Activated CD4-positive, alpha-beta T cell treated with anti-CD3 and anti-CD28 coated beads for 4 hours (primary cell): Measurements from ENCODE around the gene ZCCHC10.
"Not testable (repeated sequence)": the region's sequence is repeated elsewhere in the genome, so short reads cannot be mapped to it uniquely, and the experiment has no call there.

ENCODE experiments used
- DNase-seq, 2 donors: peaks; one replicate each; pipeline ENCODE4 v3.0.0-alpha.2; 2020

Gene ZCCHC10

DNA sequence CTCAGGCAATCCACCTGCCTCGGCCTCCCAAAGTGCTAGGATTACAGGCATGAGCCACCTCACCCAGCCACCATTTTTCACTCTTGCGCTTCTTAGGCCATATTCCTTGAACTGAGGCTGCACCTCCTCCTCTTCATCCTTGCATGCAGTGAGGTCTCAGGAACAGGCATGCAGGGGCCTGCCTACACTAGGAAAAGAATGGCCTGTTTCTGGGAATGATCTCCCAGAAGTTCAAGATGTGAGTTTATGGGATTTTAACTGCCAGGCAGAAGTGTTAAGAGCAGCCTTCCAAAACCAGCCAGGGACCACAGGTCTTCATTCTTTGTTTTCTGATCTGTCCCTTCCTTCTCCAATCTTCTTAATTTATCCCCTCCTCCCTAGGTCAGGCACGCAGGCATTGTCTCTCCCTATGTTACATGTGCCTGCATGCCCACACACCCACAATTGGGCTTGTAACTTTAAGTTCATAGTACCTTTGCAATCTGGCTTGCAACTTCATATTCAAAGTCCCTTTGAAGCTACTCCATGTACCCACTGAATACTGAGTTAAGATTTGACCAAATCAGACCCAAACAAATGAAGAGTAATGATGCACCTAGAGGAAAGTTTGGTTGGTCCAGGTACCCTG, 14.9 kb upstream of the ZCCHC10 start:
- DNase-seq, result no peak

DNA sequence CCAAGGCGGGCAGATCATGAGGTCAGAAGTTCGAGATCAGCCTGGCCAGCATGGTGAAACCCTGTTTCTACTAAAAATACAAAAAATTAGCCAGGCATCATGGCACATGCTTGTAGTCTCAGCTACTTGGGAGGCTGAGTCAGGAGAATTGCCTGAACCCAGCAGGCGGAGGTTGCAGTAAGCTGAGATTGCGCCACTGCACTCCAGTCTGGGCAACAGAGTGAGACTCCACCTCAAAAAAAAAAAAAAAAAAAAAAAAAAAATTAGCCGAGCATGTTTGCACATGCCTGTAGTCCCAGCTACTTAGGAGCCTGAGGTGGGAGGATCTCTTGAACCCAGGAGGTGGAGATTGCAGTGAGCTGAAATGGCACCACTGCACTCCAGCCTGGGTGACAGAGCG, 10.3 kb upstream of the ZCCHC10 start:
- not testable (repeated sequence) for DNase-seq

DNA sequence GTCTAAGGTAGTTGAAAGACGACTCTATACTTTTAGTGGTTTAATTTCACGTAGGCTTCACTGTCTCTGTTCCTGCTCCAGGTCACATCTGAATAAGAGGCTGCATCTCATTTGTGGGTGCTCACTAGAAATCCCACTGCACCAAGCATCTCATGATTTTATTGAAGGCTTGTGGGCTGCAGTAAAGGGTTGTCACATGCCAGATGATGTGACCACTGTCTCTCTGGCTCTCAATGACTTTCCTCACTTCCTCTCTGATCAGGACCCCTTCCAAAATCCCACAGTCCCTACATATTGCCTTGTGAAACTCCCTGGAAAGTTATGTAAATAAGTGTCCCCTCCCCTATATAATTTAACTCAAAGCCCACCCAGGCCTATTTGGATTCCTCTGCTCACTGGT, 8.9 kb upstream of the ZCCHC10 start:
- DNase-seq, result no peak

DNA sequence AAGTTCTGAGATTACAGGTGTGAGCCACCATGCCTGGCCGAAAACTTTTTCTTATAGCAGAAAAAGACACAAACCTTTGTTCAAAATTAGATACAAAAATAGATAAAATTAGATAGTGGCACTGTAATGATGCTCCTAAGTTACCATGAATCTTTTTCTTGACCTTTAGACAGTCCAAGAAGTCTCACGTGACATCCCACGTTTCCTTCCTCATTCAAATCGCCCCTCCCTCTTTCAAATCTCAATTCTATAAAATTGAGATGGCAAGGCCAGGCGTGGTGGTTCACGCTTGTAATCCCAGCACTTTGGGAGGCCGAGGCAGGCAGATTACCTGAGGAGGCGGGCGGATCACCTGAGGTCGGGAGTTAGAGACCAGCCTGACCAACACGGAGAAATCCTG, 7.7 kb upstream of the ZCCHC10 start:
- no peak for DNase-seq

- no peak for DNase-seq
Observed at GRCh38 chr5:133032852-133033742, 6.7 kb upstream of the ZCCHC10 start.

- DNase-seq, result no peak
Observed at GRCh38 chr5:133030343-133031005, 4.1 kb upstream of the ZCCHC10 start.

GRCh38 chr5:133029416-133029815, 3.1 kb upstream of the ZCCHC10 start:
- no peak for DNase-seq

GRCh38 chr5:133026664-133027153, 360 bp upstream of the ZCCHC10 start:
- no peak for DNase-seq

GRCh38 chr5:133019471-133019870, 6.9 kb downstream of the ZCCHC10 start:
- DNase-seq, result not testable (repeated sequence)

- DNase-seq, result no peak
Observed at GRCh38 chr5:133017964-133018363, 8.4 kb downstream of the ZCCHC10 start.

- DNase-seq, result no peak
Observed at GRCh38 chr5:133015466-133015865, 10.9 kb downstream of the ZCCHC10 start.

DNA sequence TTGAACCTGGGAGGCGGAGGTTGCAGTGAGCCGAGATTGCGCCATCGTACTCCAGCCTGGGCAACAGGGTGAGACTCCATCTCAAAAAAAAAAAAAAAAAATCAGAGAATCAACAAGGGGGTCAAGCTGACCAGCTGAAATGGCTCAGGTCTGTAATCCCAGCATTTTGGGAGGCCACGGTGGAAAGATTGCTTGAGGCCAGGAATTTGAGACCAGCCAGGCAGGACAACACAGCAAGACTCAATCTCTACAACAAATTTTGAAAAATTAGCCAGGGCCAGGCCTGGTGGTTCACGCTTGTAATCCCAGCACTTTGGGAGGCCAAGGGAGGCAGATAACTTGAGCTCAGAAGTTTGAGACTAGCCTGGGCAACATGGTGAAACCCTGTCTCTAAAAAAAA, 17.9 kb downstream of the ZCCHC10 start:
- not testable (repeated sequence) for DNase-seq

DNA sequence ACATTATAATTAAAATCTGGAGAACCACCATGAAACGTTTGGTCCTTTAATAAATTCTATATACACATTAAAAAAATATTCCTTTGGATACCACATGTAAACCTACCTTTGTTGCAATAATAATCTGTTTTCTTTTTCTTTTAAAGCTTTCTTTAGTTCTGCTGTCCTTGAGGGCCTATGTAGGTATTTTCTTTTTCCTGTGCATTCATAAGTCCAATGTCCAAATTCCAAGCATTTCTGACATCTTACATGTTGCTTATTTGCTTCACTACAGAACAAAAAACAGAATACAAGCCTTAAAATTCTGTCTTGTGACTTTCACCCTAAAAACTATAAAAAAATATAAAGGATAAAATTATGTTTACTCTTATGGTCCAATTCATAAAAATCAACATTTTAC, 19.7 kb downstream of the ZCCHC10 start:
- no peak for DNase-seq

DNA sequence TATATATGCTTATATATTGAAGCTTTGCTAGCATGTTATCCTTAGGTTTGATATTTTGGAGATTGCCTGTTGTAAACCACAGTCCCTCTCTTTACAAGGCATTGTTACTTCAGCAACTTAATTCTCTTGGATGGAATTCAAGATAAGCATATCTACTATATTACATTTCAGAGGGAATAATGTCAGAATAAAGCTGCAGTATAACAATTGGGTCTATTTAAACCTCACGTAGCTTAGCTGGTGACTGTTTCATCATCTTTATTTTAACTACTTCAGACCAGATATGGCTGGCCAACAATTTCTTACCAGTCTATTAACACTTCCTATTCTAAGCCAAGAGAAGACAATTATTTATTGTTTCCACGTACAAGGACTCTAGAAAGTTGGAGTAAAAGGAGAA, 27.1 kb downstream of the ZCCHC10 start:
- no peak for DNase-seq

- no peak for DNase-seq
Observed at GRCh38 chr5:132998556-132998955, 27.8 kb downstream of the ZCCHC10 start.

GRCh38 chr5:132996307-132996706, 30.0 kb downstream of the ZCCHC10 start:
- DNase-seq, result no peak

DNA sequence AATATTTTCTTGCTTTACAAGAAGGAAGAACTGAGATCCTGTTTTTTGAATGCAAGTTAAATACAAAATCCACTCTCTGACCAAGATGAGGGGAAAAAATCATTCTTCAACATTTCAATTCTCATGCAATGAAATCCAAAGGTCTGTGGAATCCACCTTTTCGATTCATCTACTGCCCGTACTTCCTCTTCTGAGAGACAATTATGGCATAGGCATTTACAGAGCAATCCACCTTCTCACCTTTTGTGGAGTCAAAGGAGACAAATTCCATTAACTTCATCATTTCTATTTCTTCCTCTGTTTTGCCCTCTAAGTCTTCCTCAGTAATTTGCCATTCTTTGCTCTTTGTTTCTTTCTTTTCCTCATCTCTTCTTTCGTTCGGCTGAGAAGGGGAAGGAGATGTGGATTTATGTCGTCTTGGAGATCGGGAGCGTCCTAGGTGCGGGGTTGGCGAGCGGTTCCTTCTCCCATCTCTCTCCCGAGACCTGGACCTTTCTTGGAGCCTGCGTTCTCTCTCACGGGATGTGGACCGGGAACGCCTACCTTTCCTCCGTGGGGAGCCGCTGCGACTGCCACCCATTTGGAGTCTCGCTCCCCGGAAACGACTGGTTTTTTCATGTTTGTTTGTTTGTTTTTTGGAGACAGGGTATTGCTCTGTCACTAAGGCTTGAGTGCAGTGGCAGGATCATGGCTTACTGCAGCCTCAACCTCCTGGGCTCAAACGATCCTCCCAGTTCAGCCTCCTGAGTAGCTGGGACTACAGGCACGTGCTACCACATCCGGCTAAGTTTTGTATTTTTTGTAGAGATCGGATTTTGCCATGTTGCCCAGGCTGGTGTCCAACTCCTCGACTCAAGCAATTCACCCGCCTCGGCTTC, 38.6 kb downstream of the ZCCHC10 start:
- no peak for DNase-seq

DNA sequence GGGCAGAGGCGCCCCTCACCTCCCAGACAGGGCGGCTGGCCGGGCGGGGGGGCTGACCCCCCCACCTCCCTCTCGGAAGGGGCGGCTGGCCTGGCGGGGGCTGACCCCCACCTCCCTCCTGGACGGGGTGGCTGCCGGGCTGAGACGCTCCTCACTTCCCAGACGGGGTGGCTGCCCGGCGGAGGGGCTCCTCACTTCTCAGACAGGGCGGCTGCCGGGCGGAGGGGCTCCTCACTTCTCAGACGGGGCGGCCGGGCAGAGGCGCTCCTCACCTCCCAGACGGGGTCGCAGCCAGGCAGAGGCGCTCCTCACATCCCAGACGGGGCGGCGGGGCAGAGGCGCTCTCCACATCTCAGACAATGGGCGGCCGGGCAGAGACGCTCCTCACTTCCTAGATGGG, 43.4 kb downstream of the ZCCHC10 start:
- DNase-seq, result not testable (repeated sequence)

DNA sequence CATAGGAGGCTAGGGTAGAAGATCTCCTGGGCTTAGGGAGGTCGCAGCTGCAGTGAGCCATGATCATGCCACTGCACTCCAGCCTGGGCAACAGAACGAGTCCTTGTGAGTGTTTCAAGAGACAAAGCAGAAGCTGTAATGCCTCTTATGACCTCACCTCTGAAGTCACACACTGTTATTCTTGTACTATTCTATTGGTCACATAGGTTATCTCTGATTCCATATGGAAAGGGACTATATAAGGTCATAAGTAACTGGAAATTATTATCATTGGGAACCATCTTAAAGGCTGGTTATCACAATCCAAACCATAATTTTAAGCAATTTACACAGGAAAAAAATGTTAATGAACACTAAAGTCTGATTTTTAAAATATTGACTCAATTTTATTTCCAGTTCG, 45.1 kb downstream of the ZCCHC10 start:
- no peak for DNase-seq

- DNase-seq, result no peak
Observed at GRCh38 chr5:132979976-132980375, 46.4 kb downstream of the ZCCHC10 start.

DNA sequence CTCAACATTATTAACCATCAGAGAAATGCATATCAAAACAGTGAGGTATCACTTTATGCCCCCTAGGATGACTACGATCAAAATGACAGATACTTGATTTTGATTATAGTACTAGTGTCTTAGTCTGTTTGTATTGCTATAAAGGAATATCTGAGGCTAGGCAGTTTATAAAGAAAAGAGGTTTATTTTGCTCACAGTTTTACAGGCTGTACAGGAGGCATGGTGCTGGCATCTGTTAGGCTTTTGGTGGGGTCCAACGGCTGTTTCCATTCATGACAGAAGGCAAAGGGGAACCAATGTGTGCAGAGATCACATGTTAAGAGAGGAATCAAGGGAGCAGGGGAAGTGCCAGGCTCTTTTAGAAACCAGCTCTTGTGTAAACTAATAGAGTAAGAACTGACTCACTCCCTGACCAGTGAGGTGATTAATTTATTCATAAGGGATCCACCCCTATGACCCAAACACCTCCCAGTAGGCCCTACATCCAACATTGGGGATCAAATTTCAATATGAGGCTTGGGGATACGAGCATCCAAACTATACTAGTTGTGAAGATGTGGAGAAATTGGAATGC, 46.9 kb downstream of the ZCCHC10 start:
- DNase-seq, result no peak

DNA sequence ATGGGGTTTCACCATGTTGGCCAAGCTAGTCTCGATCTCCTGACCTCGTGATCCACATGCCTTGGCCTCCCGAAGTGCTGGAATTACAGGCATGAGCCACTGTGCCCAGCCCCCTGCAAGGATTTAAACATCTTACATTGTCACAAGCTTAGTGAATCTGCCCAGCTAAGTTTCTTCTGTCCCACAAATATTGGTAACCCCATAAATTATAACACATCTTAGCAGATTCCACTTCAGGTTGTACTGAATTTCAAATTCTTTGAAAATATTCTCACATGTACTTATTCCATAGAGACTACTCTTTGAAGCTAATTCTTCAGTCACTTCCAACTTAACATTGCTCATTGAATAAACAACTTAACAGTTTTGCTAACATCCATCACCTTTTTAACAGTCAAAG, 49.5 kb downstream of the ZCCHC10 start:
- DNase-seq, result no peak
